K562 (cell line): Measurements from ENCODE around the gene LRRC8C. TPM values are rescaled to one million over a fixed set of nuclear protein-coding genes. Genes with fewer than 3 reads are reported as not detected.

ENCODE experiments used
- ATAC-seq: fragments of 200-7000 bp; cut with Tn5 transposase; 3 replicates; pipeline ENCODE4 v1.9.1; 2020; ENCODE audit warnings: moderate library complexity
- BruUV-seq: library from RNA; stranded (reverse); fragments of 400-500 nt; replicated peaks from 2 replicates; lab custom pipeline; 2021; lab: Mats Ljungman, UMichigan
- CTCF ChIA-PET: fragments of 300-600 bp; formaldehyde crosslinking; extraction: SDS; loops from one replicate; lab custom pipeline; 2021; ENCODE audit warnings: low intra/inter-chr PET ratio; lab: Yijun Ruan, JAX
- POLR2A ChIA-PET: fragments of 300-600, 350-650 bp; sonication (Branson Sonifier 250); formaldehyde crosslinking; extraction: SDS; loops from one replicate; lab custom pipeline; 2021; ENCODE audit warnings: antibody characterized with exemption, inconsistent platforms; lab: Yijun Ruan, JAX
- DNase-seq, 4 experiments: peaks; one replicate each; pipeline versions ENCODE4 v3.0.0 to v3.0.0-alpha.2; 2011 to 2018; ENCODE audit warnings: low spot score in 3 of 4, mixed read lengths in 3 of 4; ENCODE audit errors: extremely low read depth in 1 of 4
- FAIRE-seq: peaks from 2 replicates; lab custom pipeline; 2011; peaks lifted over from hg19 to GRCh38; lab: Jason Lieb, UNC
- H2AFZ ChIP-seq: 2 replicates; pipeline ENCODE4 v1.6.0; 2011; ENCODE audit warnings: low read depth, low read length, control low read depth, inconsistent platforms
- H3K27ac ChIP-seq: fragments of 200-600 bp; 3 replicates; pipeline ENCODE4 v1.8.0; 2011; ENCODE audit warnings: low read depth, mild to moderate bottlenecking, control low read depth, inconsistent platforms, low read length, moderate library complexity, mixed read lengths; ENCODE audit errors: extremely low read depth
- H3K27me3 ChIP-seq, 2 experiments: fragments of 300-600 bp in 1 of 2; 2 replicates in 1 of 2; 3 replicates in 1 of 2; pipeline versions ENCODE4 v1.6.0 to v1.8.0; 2011; ENCODE audit warnings: inconsistent platforms in 2 of 2, low read length in 2 of 2, mild to moderate bottlenecking in 1 of 2, mixed read lengths in 1 of 2, moderate library complexity in 1 of 2; ENCODE audit not compliant: control insufficient read depth in 2 of 2, insufficient read depth in 2 of 2
- H3K36me3 ChIP-seq: fragments of 300-600 bp; 3 replicates; pipeline ENCODE4 v1.8.0; 2011; ENCODE audit warnings: mild to moderate bottlenecking, low read length, inconsistent platforms; ENCODE audit not compliant: control insufficient read depth, insufficient read depth
- H3K4me1 ChIP-seq, 2 experiments: fragments of 200-600 bp in 1 of 2; replicated peaks in 1 of 2; 2 replicates in 1 of 2; 3 replicates in 1 of 2; pipeline versions ENCODE4 v1.5.1 to v1.8.0; 2011; ENCODE audit warnings: inconsistent platforms in 2 of 2, low read length in 2 of 2, mild to moderate bottlenecking in 1 of 2, mixed read lengths in 1 of 2, moderate library complexity in 1 of 2; ENCODE audit not compliant: control insufficient read depth in 2 of 2, insufficient read depth in 2 of 2
- H3K4me2 ChIP-seq: 2 replicates; pipeline ENCODE4 v1.6.1; 2011; ENCODE audit warnings: low read length, control low read depth, inconsistent platforms, mixed read lengths; ENCODE audit not compliant: insufficient read depth
- H3K4me3 ChIP-seq: fragments of 200-600 bp; sonication (generic), shearing (Covaris generic); 2 replicates; pipeline ENCODE4 v1.5.1; 2016; ENCODE audit warnings: control low read depth, inconsistent platforms
- H3K79me2 ChIP-seq: fragments of 200-600 bp; 3 replicates; pipeline ENCODE4 v1.8.0; 2011; ENCODE audit warnings: low read length, inconsistent platforms; ENCODE audit not compliant: control insufficient read depth, insufficient read depth
- H3K9ac ChIP-seq, 2 experiments: 2 replicates each; pipeline versions ENCODE4 v1.6.0 to v1.6.1; 2011; ENCODE audit warnings: low read depth in 2 of 2, low read length in 2 of 2, control low read depth in 1 of 2, inconsistent platforms in 1 of 2, mild to moderate bottlenecking in 1 of 2, mixed read lengths in 1 of 2; ENCODE audit not compliant: insufficient read depth in 1 of 2
- H3K9me1 ChIP-seq: one replicate; pipeline ENCODE4 v1.6.0; 2011; ENCODE audit warnings: inconsistent platforms, mild to moderate bottlenecking, low read length, moderate library complexity; ENCODE audit not compliant: control insufficient read depth, insufficient read depth
- H3K9me3 ChIP-seq: replicated peaks from 2 replicates; pipeline ENCODE4 v1.5.1; 2011; ENCODE audit warnings: low read depth, low read length, inconsistent platforms; ENCODE audit not compliant: control insufficient read depth, insufficient read depth
- H4K20me1 ChIP-seq: replicated peaks from 2 replicates; pipeline ENCODE4 v1.6.1; 2011; ENCODE audit warnings: low read length, inconsistent platforms, mixed read lengths; ENCODE audit not compliant: control insufficient read depth, insufficient read depth
- BRD9 ChIP-seq: fragments of 450-650 bp; IDR thresholded peaks from 2 replicates; pipeline ENCODE4 v1.6.1; 2018; ENCODE audit warnings: low read depth; ENCODE audit not compliant: partially characterized antibody
- CBFA2T3 ChIP-seq: fragments of 450-650 bp; IDR thresholded peaks from 2 replicates; pipeline ENCODE4 v1.6.1; 2017
- CTCF ChIP-seq, 3 experiments: IDR thresholded peaks in 2 of 3; conservative IDR thresholded peaks in 1 of 3; 2 replicates each; pipeline ENCODE4 v1.5.1; 2011 to 2012; ENCODE audit warnings: low read length in 3 of 3, mild to moderate bottlenecking in 3 of 3, control low read depth in 2 of 3, improper control_type of control experiment in 1 of 3, inconsistent platforms in 1 of 3, low read depth in 1 of 3, mixed read lengths in 1 of 3, moderate library complexity in 1 of 3; ENCODE audit not compliant: insufficient read depth in 2 of 3
- RERE ChIP-seq: sonication (generic); formaldehyde crosslinking; IDR thresholded peaks from 2 replicates; pipeline ENCODE4 v1.8.0; 2023; ENCODE audit warnings: missing genetic modification reagents, mild to moderate bottlenecking, borderline replicate concordance
- SMARCA4 ChIP-seq: fragments of 450-650 bp; IDR thresholded peaks from 2 replicates; pipeline ENCODE4 v1.6.1; 2016
- U2AF1 ChIP-seq: fragments of 200-400 bp; formaldehyde crosslinking; optimal IDR thresholded peaks from 2 replicates; pipeline ENCODE3; 2017; ENCODE audit warnings: mild to moderate bottlenecking, low read depth, low read length, moderate library complexity
- WHSC1 ChIP-seq: IDR thresholded peaks from one replicate; pipeline ENCODE4 v1.6.1; 2012; ENCODE audit warnings: low read length, control low read depth, inconsistent platforms
- ZNF316 ChIP-seq: fragments of 450-650 bp; IDR thresholded peaks from 2 replicates; pipeline ENCODE4 v1.6.1; 2016
- ZNF41 ChIP-seq: fragments of 250-450 bp; sonication (Bioruptor Pico); conservative IDR thresholded peaks from 2 replicates; pipeline ENCODE4 v1.4.0; 2020; ENCODE audit warnings: mild to moderate bottlenecking
- ZNF583 ChIP-seq: fragments of 250-450 bp; sonication (Bioruptor Pico); IDR thresholded peaks from 2 replicates; pipeline ENCODE4 v1.4.0; 2020
- WGBS: fragments of 100-300 bp; shearing (Covaris generic); methylation state at CpG from one replicate; pipeline ENCODE4 v1.1.6; 2016; ENCODE audit warnings: low coverage, mixed read lengths; ENCODE audit not compliant: insufficient coverage; ENCODE audit errors: missing lambda C conversion rate; 5-methylcytosine and 5-hydroxymethylcytosine counted together
- in situ Hi-C: fragments of 300-500 bp; cut with MboI; formaldehyde crosslinking; loops from 4 replicates; pipeline ENCODE4 v1.15.0; 2018; ENCODE audit warnings: inconsistent platforms, mixed read lengths
- intact Hi-C: fragments of 100-400 bp; cut with micrococcal nuclease; formaldehyde crosslinking; loops from 2 replicates; pipeline ENCODE4 v1.14.2; 2022
- polyA plus RNA-seq, 8 experiments: library from polyadenylated mRNA; depleted of rRNA in 4 of 8; stranded (reverse) in 5 of 8; unstranded in 3 of 8; fragments of >200 nt; fragmentation: Nextera tagmentation in 2 of 8; fragmentation: Illumina TruSeq in 1 of 8; extraction: Ambion mirVana in 2 of 8; extraction: Trizol in 1 of 8; gene quantifications; 2 replicates each; pipeline versions ENCODE4 v1.2.1 to v1.2.3, GENCODE V29; 2011 to 2014; ENCODE audit warnings: inconsistent platforms in 1 of 8, missing spikeins in 1 of 8
- total RNA-seq, 7 experiments: library from RNA; depleted of rRNA in 6 of 7; stranded (reverse); fragments of >200 nt in 6 of 7; fragmentation: Illumina TruSeq in 2 of 7; extraction: Trizol in 2 of 7; gene quantifications; 2 replicates each; pipeline versions ENCODE4 v1.2.1 to v1.2.3, GENCODE V29; 2011 to 2021; ENCODE audit warnings: low replicate concordance in 1 of 7

LRRC8C gene
- total and polyA plus RNA-seq, 9 of the 15 experiments (the other 6 are each of a cell fraction or from before 2014, with no cell fraction given), result 1.00 to 12.5 (median 4.5) TPM

- TF ChIP-seq RERE (no peak), BRD9 (no peak), ZNF583 (CRISPR knock-in tag) (no peak)
These were observed 23.0 kb upstream of the LRRC8C start (continued) for GRCh38 chr1:89609781-89610456.

DNA sequence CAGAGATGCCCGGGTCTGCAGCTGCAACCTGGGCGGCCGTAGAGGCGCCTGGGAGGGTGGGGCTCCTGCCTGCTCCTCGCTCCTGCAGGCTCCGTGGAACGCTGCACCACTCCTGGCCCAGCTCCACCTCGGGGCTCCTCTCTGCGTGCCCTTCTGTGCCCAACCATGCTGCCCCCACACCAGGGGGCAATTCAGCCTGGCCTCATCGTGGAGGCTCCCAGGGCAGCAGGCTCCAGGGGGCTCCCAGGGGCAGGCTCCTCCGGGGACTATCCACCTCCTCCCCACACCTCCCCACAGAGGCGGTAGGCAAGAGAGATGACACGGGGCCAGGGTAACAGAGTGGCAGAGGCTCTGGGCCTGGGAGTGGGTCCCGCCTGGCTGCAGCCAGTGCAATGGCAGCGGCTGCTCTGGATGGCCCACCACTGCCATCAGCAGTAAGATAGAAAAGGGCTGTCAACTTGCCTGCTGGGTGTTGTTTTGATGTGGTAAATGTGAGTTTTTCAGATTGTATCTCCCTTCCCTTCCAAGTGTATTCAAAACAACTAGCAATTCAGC is 22.4 kb upstream of the LRRC8C start:
- Histone ChIP-seq H2AFZ (no peak overlapping the region), H4K20me1 (no peaks in the 10 kb centered on the region), H3K4me3 (no peak overlapping the region), H3K27me3 (no peaks in the 10 kb centered on the region), H3K4me2 (no peak overlapping the region), H3K9ac (no peak overlapping the region; a peak in 1 of 4 replicates), H3K36me3 (no peaks in the 10 kb centered on the region), H3K9me3 (no peaks in the 10 kb centered on the region), H3K79me2 (no peaks in the 10 kb centered on the region), H3K4me1 (peaks cover 10 to 14% of the 10 kb centered on the region in 2 experiments), H3K9me1 (no peaks in the 10 kb centered on the region), H3K27ac (no peak overlapping the region)
- ChIA-PET POLR2A (interaction anchor here (0.6 to 1.5 kb wide), 4 partner anchors 19 to 384 kb away, joined by 3 to 6 read pairs (median 4); partner anchors contain the start of gene ZNF326), CTCF (no interaction called here)
- 52% methylated on average over 12 of the region's 15 CpGs for WGBS
- ATAC-seq (peak; percentile 18), FAIRE-seq (no peak), DNase-seq (no peak)
- BruUV-seq, result no TSS peak
- TF ChIP-seq CTCF (IDR thresholded peaks at IDR 0.05 in 2 of 3, conservative IDR thresholded peaks at IDR 0.05 in 1 of 3; ENCODE audit: insufficient read depth in 2 of 3, low read depth in 1 of 3, low read length in 3 of 3), result peak in 1 of 3 experiments; percentile 27; a peak in 1 of 6 replicates
- no peak for TF ChIP-seq U2AF1
- TF ChIP-seq ZNF316, result no peak
- no peak for TF ChIP-seq ZNF41
- TF ChIP-seq WHSC1, result no peak
- TF ChIP-seq SMARCA4, result no peak
- no peak for TF ChIP-seq CBFA2T3
- intact Hi-C loops (no loop called here), in situ Hi-C loops (loop anchor here (10.0 kb wide), 1 partner anchor 636 kb away; no protein-coding TSS in a partner anchor)
